Activated T-cell treated with anti-CD3 and anti-CD28 coated beads for 1 hour (primary cell): ENCODE data around the gene OBP2A.
"Not testable (repeated sequence)": the region's sequence is repeated elsewhere in the genome, so short reads cannot be mapped to it uniquely, and the experiment has no call there.

Experiments used
- DNase-seq: peaks from one replicate; pipeline ENCODE4 v3.0.0-alpha.2; 2020; ENCODE audit warnings: low read depth

The OBP2A gene

GRCh38 chr9:135512241-135512603 is 33.7 kb upstream of the OBP2A start:
- no peak for DNase-seq

- DNase-seq, result no peak
Observed at GRCh38 chr9:135512904-135513303, 33.0 kb upstream of the OBP2A start.

DNA sequence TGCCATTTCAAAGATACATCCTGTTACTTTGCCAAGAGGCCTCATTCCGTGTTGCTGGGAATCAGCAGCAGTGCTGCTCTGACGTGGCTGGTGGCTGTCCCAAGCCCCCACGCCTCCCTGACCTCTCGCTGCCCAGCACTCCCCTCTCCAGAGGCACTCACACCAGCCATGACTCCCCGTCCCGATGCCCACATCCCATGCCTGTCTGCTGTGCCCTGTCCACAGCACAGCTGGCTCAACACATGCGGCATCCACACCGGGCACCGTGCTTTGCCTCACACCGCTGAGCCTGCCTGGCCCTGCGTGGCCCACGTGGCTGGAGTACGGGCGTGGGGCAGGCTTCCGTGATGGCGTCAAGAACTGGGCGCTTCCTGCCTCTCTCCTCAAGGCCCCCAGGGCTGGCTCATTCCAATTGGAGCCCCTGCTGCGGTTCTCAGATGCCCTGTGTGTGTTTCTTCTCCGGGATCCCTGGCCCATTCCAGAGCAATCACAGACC is 32.5 kb upstream of the OBP2A start:
- DNase-seq, result no peak

DNA sequence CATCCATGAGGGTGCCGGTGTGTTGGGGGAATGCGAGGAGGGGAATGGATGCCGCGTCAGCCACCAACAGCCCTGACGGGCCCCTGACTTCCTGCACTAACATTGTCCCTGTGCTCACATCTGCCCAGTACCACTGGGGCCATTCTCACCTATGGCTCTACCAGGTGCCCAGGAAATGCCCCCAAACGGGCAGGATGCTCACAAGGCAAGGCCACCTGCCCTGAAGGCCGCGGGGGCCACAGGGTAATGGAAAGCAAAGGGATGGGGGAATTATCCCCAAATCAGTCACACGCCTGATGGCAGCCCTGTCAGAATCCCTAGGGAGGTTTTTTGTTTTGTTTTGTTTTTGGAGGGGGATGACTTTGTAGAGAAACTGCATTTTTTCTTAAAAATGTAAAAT is 32.0 kb upstream of the OBP2A start:
- not testable (repeated sequence) for DNase-seq

- DNase-seq, result no peak
Observed at GRCh38 chr9:135514342-135515082, 31.4 kb upstream of the OBP2A start.

DNA sequence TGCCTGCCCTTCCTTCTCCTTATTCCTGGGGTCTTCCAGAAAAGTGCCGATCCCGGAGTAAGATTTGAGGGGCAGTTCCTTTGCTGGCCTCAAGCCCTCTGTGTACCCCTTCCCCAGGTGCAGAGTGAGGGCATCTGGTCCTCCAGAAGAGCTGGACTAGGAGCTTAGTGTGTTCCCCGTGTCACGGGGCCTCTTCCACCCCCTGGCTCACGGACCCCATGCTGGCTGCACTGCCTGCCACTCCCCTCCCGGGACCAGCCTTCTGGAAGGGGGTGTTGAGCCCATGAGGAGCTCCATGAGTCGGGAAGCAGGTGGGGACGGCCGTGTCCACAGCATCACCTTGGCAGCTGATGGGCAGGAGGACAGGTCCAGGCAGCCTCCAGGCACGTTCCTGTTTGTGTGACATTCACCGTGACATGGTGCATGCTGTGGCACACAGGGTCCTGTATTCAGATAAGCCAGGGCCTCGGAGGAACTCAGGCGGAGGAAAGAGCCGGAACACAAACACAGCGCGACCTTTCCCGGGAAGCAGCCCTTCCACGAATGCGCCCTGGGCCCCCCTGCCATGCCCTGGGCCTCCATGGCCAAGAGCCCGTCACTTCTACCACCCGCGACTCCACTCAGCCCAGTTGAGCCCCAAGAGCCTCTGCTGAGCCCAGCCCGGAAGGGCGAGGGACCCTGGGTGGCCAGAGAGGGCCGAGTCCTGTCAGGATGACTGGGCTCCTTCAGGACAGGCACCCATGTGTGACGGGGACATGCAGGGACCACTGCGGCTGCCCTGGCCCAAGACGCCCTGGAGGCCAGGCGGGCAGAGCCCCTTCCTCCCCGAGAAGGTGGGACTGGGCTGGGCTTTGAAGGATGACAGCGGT is 30.6 kb upstream of the OBP2A start:
- DNase-seq, result no peak

GRCh38 chr9:135516132-135516860 is 29.6 kb upstream of the OBP2A start:
- DNase-seq, result no peak

GRCh38 chr9:135517407-135517822 is 28.5 kb upstream of the OBP2A start:
- no peak for DNase-seq

DNA sequence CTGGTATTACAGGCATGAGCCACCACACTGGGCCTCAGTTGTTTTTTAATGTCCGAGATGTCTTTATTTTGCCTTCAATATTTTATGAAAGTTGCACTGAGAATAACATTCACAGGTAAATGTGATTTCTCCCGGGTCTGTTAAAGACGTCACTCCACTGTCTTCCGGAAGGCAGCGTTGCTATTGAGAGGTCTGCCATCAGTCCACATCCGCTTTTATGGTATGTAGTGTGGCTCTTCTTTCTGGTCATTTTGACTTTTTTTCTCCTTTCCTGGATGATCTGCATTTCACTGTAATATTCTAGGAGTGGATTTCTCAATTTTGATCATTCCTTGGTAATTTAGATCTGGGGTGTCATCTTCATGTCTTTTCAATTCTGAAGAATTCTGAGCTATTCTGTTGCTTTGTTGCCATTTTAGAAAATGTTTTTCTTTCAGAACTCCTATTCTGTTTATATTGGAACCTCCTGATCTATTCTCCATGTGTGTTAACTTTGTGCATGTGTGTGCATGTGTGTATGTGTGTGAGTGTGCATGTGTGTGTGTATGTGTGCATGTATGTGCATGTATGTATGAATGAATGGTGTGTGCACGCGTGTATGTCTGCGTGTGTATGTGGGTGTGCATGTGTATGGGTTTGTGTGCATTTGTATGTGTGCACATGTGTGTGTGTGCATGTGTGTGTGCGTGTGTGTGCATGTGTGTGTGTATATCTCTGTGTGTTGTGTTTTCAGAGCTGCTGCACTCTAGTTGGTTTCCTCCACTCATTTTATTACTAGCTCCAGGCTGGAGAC is 26.6 kb upstream of the OBP2A start:
- DNase-seq, result no peak

GRCh38 chr9:135520916-135521607 is 24.9 kb upstream of the OBP2A start, which contains the start of gene LCN1:
Gene LCN1 (plus strand): TSS chr9:135521440. CDS start chr9:135521498, 58 bp downstream.
- no peak for DNase-seq

- no peak for DNase-seq
Observed at GRCh38 chr9:135521608-135522095, 24.3 kb upstream of the OBP2A start.

DNA sequence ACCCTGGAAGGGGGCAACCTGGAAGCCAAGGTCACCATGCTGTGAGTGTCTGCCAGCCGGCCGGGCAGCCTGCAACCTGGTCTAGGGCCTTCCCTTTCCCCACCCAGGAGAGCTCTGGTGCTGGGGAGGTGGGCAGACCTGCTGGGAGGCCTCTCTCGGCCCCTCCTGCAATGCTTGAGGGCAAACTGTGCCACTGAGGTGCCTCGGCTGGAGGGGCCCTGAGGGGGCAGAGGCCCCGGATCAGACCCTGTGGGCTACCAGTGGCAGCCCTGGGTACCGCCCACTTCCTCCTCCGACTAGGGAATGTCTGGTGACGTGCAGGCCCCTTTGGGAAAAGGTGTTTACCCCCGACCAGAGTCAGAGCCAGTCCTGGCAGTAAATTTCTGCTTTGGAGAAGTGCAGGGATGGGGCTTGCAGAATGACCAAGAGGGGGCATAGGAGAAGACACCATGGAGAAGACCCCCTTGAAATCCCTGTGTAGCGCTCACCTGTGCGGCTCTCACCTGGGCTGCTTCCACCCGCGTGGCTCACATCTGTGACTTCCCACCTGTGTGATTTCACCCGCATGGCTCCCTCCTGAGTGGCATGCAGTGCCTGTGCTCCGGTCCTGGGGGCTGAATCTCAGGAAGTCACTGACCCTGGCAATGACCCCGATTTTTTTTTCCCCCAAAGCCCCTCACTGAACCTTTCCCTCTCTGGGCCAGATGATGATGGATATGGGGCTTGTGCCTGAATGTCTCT is 23.6 kb upstream of the OBP2A start:
- DNase-seq, result no peak

GRCh38 chr9:135522931-135523330 is 23.0 kb upstream of the OBP2A start:
- DNase-seq, result no peak

GRCh38 chr9:135523521-135524129 is 22.3 kb upstream of the OBP2A start:
- no peak for DNase-seq

GRCh38 chr9:135524130-135524861 is 21.6 kb upstream of the OBP2A start:
- no peak for DNase-seq

GRCh38 chr9:135525241-135526088 is 20.5 kb upstream of the OBP2A start:
- no peak for DNase-seq

- DNase-seq, result no peak
Observed at GRCh38 chr9:135526089-135526729, 19.7 kb upstream of the OBP2A start.
